RCC 7860 (cell line): Measurements from ENCODE around the gene FGF5.
"Not testable (repeated sequence)": the region's sequence is repeated elsewhere in the genome, so short reads cannot be mapped to it uniquely, and the experiment has no call there.

ENCODE experiments used
- DNase-seq: peaks from one replicate; pipeline ENCODE4 v3.0.0-alpha.2; 2015; ENCODE audit warnings: low spot score
- FAIRE-seq: peaks from 2 replicates; lab custom pipeline; 2012; peaks lifted over from hg19 to GRCh38; lab: Jason Lieb, UNC

Gene FGF5

DNA sequence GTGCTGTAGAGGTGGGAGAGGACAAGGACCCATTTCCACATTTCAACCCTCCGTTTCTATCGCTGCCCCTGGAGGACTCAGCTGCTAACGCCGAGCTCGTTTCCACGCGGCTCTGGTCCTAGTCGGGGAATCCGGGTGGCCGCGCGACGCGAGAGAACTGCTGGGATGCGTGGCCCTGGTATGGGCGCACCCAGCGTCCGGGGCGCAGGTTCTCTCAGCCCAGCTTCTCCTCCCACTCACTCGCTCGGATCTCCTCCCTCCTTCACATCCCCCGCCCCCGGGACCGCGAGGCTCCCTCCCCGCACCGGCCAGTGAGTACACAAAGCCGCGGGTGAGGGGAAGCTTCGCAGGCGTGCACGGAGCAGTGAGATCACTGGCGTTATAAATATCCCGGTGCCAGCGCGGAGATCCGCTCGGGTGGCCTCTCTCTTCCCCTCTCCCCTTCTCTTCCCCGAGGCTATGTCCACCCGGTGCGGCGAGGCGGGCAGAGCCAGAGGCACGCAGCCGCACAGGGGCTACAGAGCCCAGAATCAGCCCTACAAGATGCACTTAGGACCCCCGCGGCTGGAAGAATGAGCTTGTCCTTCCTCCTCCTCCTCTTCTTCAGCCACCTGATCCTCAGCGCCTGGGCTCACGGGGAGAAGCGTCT lies at the start of gene FGF5:
Gene FGF5 (plus strand): TSS at position 412 of the 649 bp plus-strand sequence. CDS start 161 bp downstream, at position 573.
- peak; percentile 46 for FAIRE-seq

DNA sequence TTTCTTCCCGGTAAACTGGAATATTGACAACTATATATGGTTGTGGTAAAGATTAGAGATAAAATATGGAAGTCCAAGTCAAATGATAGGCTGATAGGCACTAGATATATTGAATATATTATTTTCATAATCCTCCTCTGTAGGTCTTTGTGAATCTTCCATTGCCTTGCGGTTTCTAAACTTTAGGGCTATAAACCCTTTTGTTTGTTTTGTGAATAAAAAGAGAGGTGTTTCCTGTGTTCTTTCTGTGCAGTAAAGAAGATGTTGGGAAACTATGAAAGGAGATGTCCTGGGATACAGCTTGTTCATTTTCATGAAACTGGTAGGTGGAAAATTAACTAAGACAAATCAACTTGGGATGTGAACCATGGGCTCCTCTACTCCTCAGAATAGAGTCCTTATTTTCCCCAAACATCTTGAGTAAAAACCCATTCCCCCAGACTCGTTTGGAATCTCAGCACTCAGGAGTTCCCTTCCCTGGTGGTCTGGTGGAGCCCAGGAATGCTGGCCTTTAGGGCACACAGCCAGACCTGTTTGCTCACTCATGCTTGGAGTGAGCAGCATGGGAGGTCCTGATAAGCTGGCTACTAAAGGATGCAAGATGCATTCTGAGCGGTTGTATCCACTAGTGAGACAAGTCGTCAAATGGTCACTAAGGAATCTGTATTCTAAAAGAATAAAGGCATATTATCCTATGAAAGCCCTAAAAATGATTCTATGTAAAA lies 47.0 kb upstream of the FGF5 start:
- peak; percentile 29 for DNase-seq

More for the DNA sequence above, at the start of gene FGF5:
- peak; percentile 86 for DNase-seq

GRCh38 chr4:80220711-80221110 lies 45.8 kb upstream of the FGF5 start:
- FAIRE-seq: no peak

More for the DNA sequence above, 47.0 kb upstream of the FGF5 start:
- FAIRE-seq: no peak

GRCh38 chr4:80221161-80221560 lies 45.3 kb upstream of the FGF5 start:
- peak; percentile 50 for DNase-seq
- FAIRE-seq: peak; percentile 85

More at GRCh38 chr4:80220711-80221110, 45.8 kb upstream of the FGF5 start:
- no peak for DNase-seq

DNA sequence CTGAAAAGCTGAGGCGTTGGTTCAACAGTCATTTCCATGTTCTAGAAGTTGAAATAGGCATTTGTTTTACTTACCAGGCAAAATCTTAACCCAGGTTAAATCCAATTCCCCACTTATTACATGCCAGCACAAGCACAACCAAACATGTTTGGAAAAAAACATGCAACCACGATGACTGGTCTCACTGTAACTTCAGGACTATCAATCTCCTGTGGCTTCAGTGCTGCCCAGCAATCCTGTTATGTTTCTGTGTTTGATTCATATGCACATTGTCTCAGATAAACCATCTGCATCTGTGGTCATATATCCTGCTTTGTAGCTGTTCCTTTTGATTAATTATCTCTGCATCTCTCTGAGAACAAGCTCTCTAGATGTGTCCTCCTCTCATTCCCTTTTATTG lies 40.9 kb upstream of the FGF5 start:
- no peak for FAIRE-seq

GRCh38 chr4:80226094-80226493 lies 40.4 kb upstream of the FGF5 start:
- no peak for FAIRE-seq

More for the DNA sequence above, 40.9 kb upstream of the FGF5 start:
- DNase-seq: no peak

DNA sequence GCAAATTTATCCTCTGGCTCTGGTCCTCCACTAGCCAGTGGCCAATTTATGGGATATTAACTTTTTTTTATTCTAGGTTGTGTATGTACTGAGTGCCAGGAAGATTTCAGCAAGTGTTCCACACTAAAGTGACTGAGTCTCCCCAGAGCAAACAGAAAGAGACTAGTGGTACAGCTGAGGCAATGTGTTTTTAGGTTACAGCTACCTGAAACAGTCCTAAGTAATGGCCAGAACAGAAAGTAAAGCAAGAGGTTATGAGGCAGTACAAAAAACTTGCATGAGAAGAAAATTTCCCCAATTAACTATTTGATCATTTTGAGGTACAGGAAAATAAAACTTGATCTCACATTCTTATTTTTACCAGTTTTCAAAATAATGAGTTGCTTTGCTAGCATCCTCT lies 38.0 kb upstream of the FGF5 start:
- no peak for FAIRE-seq

More at GRCh38 chr4:80226094-80226493, 40.4 kb upstream of the FGF5 start:
- DNase-seq: no peak

DNA sequence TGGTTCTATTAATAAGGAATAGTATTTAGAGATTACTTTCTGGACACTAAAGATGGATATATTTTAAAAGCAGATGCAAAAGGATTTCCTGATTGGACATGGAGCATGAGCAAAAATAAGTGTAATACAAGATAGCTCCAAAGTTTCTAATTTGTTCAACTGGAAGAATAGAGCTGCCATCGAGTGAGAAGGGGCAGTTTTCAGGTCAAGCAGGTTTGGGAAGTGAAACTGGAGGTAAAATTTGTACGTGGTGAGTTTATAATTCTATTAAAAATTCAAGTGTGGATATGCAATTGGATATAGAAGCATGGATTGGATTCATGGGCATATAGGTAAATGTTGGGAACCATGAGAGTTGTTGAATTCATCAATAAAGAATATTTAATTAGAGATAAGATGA lies 37.3 kb upstream of the FGF5 start:
- FAIRE-seq (no peak), DNase-seq (no peak)

More for the DNA sequence above, 38.0 kb upstream of the FGF5 start:
- DNase-seq: no peak

DNA sequence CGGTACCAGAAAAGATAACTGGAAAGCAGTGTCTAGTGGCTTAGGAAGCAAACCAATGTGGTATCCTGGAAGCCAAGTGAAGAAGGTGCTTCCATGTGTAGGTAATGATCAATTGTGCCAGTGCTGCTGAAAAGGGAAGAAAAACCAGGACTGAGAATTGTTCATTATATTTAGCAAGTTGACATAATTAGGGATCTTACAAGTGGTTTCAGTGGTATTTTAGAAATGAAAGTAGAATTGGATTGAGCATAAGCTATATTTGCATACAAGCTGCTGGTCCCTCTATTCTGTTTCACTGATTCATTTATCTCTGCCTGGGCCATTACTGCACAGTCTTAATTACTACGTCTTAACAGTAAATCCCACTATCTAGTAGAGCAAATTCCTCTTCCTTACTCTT lies 36.9 kb upstream of the FGF5 start:
- DNase-seq (no peak), FAIRE-seq (no peak)

DNA sequence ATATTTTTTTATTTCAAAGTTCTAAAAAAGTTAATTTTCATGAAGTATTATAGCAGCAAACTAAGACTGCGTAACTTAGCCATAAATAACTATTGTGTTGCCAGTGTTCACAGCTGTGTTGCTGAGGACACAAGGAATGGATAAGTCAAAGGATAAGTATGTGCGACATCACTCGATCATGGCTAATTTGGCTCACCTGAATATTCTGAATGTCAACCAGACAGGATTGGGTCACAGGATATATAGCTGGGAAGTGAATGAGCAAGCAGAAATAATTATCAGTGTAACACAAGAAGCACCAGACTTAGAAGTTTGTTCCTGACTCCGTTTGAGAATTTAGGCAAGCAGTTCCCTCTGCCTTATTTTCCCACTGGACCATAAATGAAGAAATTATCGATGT lies 35.3 kb upstream of the FGF5 start:
- peak; percentile 44 for DNase-seq
- no peak for FAIRE-seq

DNA sequence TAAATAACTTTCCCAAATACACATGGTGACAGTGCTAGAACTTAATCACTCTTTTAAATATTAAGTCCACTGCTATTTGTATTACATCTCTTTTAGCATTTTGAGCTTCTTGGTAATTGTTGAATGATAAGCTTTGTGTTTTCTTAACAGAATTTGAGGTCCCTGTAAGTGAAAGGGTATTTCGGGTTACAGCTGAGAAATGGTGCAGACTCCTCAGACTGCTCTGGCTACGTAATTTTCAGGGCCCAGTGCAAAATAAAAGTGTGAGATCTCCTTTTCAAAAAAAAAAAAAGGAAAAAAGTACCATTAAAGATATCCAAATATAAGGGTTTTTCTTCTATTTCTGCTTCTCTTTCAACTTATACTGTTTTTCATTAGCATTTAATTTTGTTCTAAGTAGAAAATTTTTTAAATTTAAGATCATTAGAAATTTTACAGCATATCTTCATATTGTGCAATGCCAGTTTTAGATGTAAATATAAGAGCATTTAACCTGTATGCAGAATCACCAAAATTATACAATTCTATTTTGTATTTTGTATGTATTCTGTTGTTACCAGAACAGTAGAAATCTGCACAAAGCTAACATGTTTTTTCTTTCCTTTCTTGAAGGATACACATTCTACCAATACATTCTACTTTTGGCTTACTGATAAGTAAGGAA lies 33.6 kb upstream of the FGF5 start:
- FAIRE-seq (no peak), DNase-seq (no peak)

DNA sequence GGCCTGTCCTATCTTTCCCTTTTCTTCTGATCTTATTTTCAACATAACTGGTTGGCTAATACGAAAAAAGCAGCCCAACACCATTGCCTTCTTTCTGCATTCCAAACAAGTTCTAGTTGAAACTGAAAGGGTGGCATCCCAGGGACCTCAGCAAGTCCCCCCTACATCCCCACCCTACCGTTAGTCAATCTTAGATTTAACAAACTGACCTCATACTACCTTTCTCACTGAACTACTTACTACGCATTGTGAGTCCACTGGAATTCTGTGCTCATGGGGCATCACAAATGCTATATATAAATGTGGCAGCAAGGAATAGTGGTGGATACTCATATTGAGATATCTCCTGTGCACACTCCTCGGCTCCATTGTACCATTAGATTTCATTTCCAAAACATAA lies 33.1 kb upstream of the FGF5 start:
- no peak for FAIRE-seq
- no peak for DNase-seq

DNA sequence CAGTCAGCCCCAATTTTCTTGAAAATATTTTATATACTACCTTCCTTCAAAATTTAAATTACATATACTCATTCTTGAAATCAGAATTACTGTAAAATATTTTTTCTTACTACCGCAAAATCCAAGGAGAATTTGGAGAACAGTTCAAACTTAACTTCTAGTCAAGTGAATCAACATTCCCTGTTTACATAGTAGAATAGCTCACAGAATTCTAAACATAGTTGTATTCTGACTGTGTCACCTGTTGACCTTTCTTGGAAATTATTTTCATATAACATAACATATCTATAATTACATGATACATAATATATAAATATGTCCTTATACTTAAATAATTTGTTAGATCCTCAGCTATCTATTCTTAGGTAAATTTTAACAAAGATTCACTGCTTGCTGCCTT lies 31.0 kb upstream of the FGF5 start:
- no peak for FAIRE-seq
- DNase-seq: no peak

- FAIRE-seq (peak; percentile 85), DNase-seq (peak; percentile 86)
Measured at GRCh38 chr4:80237992-80238391, 28.5 kb upstream of the FGF5 start.

DNA sequence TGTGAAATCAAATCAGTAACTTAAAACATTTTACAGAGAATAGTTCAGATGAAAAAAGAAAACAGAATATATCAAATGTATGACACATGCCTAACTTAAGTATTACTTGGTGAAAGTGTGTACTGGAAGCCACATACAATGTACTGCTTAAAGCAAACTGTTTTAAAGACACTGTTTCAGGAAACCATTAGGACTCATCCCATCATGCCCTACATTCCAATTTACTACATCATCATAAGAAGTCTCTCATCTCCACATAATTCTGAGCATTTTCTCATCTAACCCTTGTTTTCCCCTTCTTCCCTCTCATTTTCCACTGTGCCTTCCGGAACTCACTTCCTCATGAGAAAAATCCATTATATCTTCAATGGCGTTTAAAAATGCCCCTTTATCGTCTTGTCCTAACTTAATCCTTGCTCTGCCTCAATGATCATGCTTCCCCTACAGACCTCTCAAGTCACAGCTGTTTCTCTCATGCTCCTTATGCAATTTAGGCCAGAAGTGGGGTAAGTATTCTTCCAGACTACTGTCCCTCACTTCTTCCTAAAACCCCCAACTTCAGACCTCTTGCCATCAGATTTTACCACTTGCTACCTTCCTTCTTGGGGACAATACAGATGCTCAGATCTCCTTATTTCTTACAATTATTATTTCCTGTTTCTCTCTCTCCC lies 26.8 kb upstream of the FGF5 start:
- DNase-seq (peak; percentile 13), FAIRE-seq (no peak)

GRCh38 chr4:80240976-80241375 lies 25.5 kb upstream of the FGF5 start:
- DNase-seq: peak; percentile 55
- peak; percentile 16 for FAIRE-seq

DNA sequence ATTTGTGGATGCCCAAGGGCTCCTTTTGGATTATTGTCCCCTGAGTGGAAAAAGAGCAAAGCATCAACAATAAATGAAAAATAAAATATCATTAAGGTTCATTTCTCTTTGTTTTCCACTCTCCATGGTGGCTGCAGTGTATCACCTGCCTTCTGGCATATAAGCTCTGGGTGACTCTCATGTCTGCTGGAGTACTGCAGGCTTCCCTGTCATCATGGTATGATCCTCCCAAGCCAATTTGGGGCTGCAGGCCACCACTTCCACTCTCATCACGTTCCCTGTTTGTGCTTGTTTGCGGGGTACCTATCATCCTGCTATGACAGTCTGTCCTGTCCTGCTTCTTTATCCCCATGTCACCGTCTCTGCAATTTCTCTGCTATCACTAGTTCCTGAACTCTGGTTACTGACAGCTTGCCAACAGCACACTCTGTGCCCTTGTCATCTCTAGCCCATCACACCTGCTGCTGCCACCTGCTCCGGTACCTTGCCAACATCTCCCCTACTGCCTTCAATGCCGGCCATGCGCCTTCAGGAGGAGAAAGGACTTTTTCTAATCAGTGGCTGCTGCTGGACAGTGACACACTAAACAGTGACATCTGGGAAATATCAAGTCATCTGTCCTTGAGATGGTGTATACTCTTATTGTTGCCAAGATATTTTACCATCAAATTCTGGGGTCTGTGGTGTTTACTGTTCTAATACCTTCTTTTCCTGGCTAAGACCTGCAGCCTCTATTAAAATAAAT lies 23.0 kb upstream of the FGF5 start:
- DNase-seq (no peak), FAIRE-seq (no peak)

DNA sequence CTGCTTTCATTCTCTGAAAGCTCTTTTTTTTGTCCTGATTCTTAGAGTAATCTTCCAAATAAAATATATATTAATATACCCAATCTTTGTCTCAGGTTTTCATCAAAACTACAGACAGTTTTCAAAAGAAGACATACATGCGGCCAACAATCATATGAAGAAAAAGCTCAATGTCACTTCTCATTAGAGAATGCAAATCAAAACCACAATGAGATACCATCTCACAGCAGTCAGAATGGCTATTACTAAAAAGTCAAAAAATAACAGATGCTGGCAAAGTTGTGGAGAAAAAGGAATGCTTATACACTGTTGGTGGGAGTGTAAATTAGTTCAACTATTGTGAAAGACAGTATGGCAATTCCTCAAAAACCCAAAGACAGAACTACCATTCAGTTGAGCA lies 19.0 kb upstream of the FGF5 start:
- FAIRE-seq, DNase-seq: not testable (repeated sequence)

- FAIRE-seq (no peak), DNase-seq (no peak)
Measured at GRCh38 chr4:80249144-80249543, 17.3 kb upstream of the FGF5 start.

GRCh38 chr4:80252427-80252826 lies 14.0 kb upstream of the FGF5 start:
- FAIRE-seq: peak; percentile 4
- DNase-seq: no peak
